Measurements from ENCODE around the gene PGPEP1. TPM values are rescaled to one million over a fixed set of nuclear protein-coding genes. Genes with fewer than 3 reads are reported as not detected.

The PGPEP1 gene
- total RNA-seq, 1 donor from 2014 or later = 5.6 TPM

DNA sequence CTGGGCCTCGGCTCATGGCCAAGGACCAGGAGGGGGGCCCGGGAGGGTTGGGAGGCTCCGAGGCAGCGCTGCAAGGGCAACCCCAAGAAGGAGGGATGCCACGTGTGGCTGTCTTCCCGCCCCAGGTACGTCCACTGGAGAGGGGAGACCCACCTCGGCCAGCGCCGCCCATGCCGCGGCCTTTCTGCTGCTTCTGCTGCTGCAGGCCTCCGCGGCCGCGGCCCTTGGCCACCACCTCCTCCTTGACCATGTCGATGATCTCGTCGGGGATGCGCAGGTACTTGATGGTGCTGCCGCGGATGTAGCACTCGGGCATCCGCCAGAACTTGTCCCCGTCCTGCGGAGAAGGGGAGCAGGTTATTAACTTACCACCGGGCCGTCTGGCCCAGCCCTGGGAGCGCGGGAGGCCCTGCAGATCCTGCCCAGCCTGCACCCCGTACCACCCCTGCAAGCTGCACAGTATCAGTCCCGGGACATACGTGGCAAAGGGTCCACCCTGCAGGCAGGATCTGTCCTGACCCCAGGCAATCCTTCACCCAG, 30.8 kb upstream of the PGPEP1 start:
- ATAC-seq (ENCODE audit: low read depth) = no peak

DNA sequence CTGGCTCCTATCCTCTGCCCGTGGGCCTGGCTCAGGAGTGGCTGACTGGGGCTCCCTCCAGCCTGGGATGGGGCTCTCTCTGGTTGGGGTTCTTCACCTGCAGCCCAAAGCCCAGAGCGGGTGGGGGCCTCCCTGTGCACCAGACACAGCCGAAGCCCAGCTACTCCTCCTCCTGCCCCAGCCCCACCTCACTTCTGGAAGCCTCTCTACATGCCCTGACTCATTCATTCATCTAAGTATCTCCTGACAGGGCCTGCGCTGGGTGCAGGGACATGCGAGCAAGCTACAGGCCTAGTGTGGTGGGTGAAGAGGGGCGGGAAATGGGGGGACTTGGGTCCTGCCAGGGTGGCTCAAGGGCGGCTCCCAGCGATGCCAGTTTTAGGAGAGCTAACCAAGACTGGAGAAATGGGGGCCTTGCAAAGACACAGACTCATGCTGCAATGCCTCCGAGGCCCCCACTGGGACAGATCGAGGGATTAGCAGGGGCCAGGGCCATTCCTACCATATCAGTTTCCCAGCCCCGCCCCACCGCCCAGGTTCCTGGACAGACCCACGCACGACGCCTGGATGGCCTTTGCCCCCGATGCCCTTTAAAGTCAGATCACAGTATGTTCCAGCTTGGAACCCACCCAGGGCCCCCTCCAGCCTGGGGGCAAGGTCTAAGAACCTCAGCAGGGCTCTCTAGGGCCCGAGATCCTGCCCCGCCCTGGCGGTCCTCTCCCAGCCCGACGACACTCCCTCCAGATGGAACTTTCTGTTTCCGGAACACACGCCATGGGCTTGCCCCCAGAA, 30.1 kb upstream of the PGPEP1 start:
- no peak overlapping the region for H3K4me3 Mint-ChIP-seq
- peaks cover 54% of the 10 kb centered on the region for H3K36me3 Mint-ChIP-seq (ENCODE audit: low read depth)

More for the DNA sequence above, 30.8 kb upstream of the PGPEP1 start:
- H3K27ac Mint-ChIP-seq = no peak overlapping the region
- intact Hi-C loops (cut with micrococcal nuclease) = no loop called here
- H3K9me3 Mint-ChIP-seq = no peaks in the 10 kb centered on the region
- H3K36me3 Mint-ChIP-seq (ENCODE audit: low read depth) = peaks cover 53% of the 10 kb centered on the region
- no peak overlapping the region for H3K4me3 Mint-ChIP-seq
- H3K4me1 Mint-ChIP-seq = peaks cover 31% of the 10 kb centered on the region
- CTCF ChIA-PET = interaction anchor here (4.4 kb wide), 1 partner anchor 29 kb away, joined by 37 read pairs; the partner anchor contains the start of gene JUND
- POLR2A ChIA-PET = interaction anchor here (1.3 to 21.9 kb wide), 5 partner anchors 13 to 32 kb away, joined by 3 to 857 read pairs (median 10); partner anchors contain the start of genes IQCN, JUND and LSM4
- TF ChIP-seq CTCF (IDR thresholded peaks at IDR 0.05) = no peak
- H3K27me3 Mint-ChIP-seq = no peaks in the 10 kb centered on the region
- DNase-seq = no peak

GRCh38 chr19:18310966-18311365, 29.4 kb upstream of the PGPEP1 start:
- ATAC-seq (ENCODE audit: low read depth) (no peak), DNase-seq (no peak)
- Mint-ChIP-seq H3K4me1 (peaks cover 23% of the 10 kb centered on the region), H3K9me3 (no peaks in the 10 kb centered on the region), H3K4me3 (no peak overlapping the region), H3K36me3 (ENCODE audit: low read depth) (peaks cover 57% of the 10 kb centered on the region), H3K27me3 (no peaks in the 10 kb centered on the region), H3K27ac (no peak overlapping the region)
- POLR2A ChIA-PET = interaction anchor here (2.2 to 21.9 kb wide), 2 partner anchors 11 to 33 kb away, joined by 10 to 857 read pairs; partner anchors contain the start of genes IQCN, JUND and LSM4
- CTCF ChIA-PET = no interaction called here
- intact Hi-C loops (cut with micrococcal nuclease) = no loop called here
- TF ChIP-seq CTCF (IDR thresholded peaks at IDR 0.05) = no peak

More for the DNA sequence above, 30.1 kb upstream of the PGPEP1 start:
- Mint-ChIP-seq H3K27ac (no peak overlapping the region), H3K4me1 (peaks cover 24% of the 10 kb centered on the region), H3K27me3 (no peaks in the 10 kb centered on the region), H3K9me3 (no peaks in the 10 kb centered on the region)
- ChIA-PET POLR2A (interaction anchor here (1.3 to 21.9 kb wide), 3 partner anchors 12 to 33 kb away, joined by 3 to 857 read pairs (median 10); partner anchors contain the start of genes IQCN, JUND and LSM4), CTCF (interaction anchor here (4.4 kb wide), 1 partner anchor 30 kb away, joined by 37 read pairs; the partner anchor contains the start of gene JUND)
- ATAC-seq (ENCODE audit: low read depth) = no peak
- DNase-seq = no peak
- intact Hi-C loops (cut with micrococcal nuclease) = no loop called here
- no peak for TF ChIP-seq CTCF (IDR thresholded peaks at IDR 0.05)

GRCh38 chr19:18311502-18312091, 28.8 kb upstream of the PGPEP1 start:
- H3K9me3 Mint-ChIP-seq = no peaks in the 10 kb centered on the region

More at GRCh38 chr19:18311502-18312091, 28.8 kb upstream of the PGPEP1 start:
- POLR2A ChIA-PET = interaction anchor here (2.2 to 21.9 kb wide), 2 partner anchors 11 to 34 kb away, joined by 10 to 857 read pairs; partner anchors contain the start of genes IQCN, JUND and LSM4
- Mint-ChIP-seq H3K4me3 (no peak overlapping the region), H3K4me1 (peaks cover 23% of the 10 kb centered on the region), H3K27me3 (no peaks in the 10 kb centered on the region), H3K27ac (no peak overlapping the region), H3K36me3 (ENCODE audit: low read depth) (peaks cover 56% of the 10 kb centered on the region)
- no peak for TF ChIP-seq CTCF (IDR thresholded peaks at IDR 0.05)
- CTCF ChIA-PET = no interaction called here
- no peak for DNase-seq
- intact Hi-C loops (cut with micrococcal nuclease) = no loop called here
- no peak for ATAC-seq (ENCODE audit: low read depth)

Data from activated B cell treated with CpG ODN at 0.5 μM for 24 hours (primary cell).